ENCODE measurements around the gene ADGRD1. TPM values are rescaled to one million over a fixed set of nuclear protein-coding genes. Genes with fewer than 3 reads are reported as not detected.
"Not testable (repeated sequence)": the region's sequence is repeated elsewhere in the genome, so short reads cannot be mapped to it uniquely, and the experiment has no call there.

ADGRD1 gene
- total RNA-seq, 1 donor from 2014 or later: 4.1 TPM

- no peak for DNase-seq (ENCODE audit: low spot score)
Observed at GRCh38 chr12:130987151-130987931, 33.6 kb downstream of the ADGRD1 start.

GRCh38 chr12:130988261-130988660 is 34.6 kb downstream of the ADGRD1 start:
- no peak for DNase-seq (ENCODE audit: low spot score)

GRCh38 chr12:130988751-130989150 is 35.0 kb downstream of the ADGRD1 start:
- peak; percentile 13 for DNase-seq (ENCODE audit: low spot score)

- DNase-seq (ENCODE audit: low spot score): no peak
Observed at GRCh38 chr12:130989391-130989790, 35.7 kb downstream of the ADGRD1 start.

GRCh38 chr12:130990034-130990433 is 36.3 kb downstream of the ADGRD1 start:
- DNase-seq (ENCODE audit: low spot score): no peak

GRCh38 chr12:130992448-130992847 is 38.7 kb downstream of the ADGRD1 start:
- DNase-seq (ENCODE audit: low spot score): no peak

- no peak for DNase-seq (ENCODE audit: low spot score)
Observed at GRCh38 chr12:130992979-130993538, 39.4 kb downstream of the ADGRD1 start.

GRCh38 chr12:130993759-130994670 is 40.3 kb downstream of the ADGRD1 start:
- DNase-seq (ENCODE audit: low spot score): no peak

- no peak for DNase-seq (ENCODE audit: low spot score)
Observed at GRCh38 chr12:130994821-130995375, 41.2 kb downstream of the ADGRD1 start.

GRCh38 chr12:130995386-130995969 is 41.8 kb downstream of the ADGRD1 start:
- not testable (repeated sequence) for DNase-seq (ENCODE audit: low spot score)

- no peak for DNase-seq (ENCODE audit: low spot score)
Observed at GRCh38 chr12:130998136-130998535, 44.4 kb downstream of the ADGRD1 start.

- DNase-seq (ENCODE audit: low spot score): no peak
Observed at GRCh38 chr12:131000000-131000486, 46.3 kb downstream of the ADGRD1 start.

GRCh38 chr12:131001493-131001892 is 47.8 kb downstream of the ADGRD1 start:
- DNase-seq (ENCODE audit: low spot score): no peak

GRCh38 chr12:131002216-131002631 is 48.5 kb downstream of the ADGRD1 start:
- peak; percentile 30 for DNase-seq (ENCODE audit: low spot score)

- no peak for DNase-seq (ENCODE audit: low spot score)
Observed at GRCh38 chr12:131003036-131003715, 49.5 kb downstream of the ADGRD1 start.

- DNase-seq (ENCODE audit: low spot score): no peak
Observed at GRCh38 chr12:131003716-131004045, 50.0 kb downstream of the ADGRD1 start.

- no peak for DNase-seq (ENCODE audit: low spot score)
Observed at GRCh38 chr12:131004166-131004565, 50.5 kb downstream of the ADGRD1 start.

GRCh38 chr12:131005161-131006035 is 51.7 kb downstream of the ADGRD1 start:
- DNase-seq (ENCODE audit: low spot score): no peak

- DNase-seq (ENCODE audit: low spot score): no peak
Observed at GRCh38 chr12:131006036-131006735, 52.5 kb downstream of the ADGRD1 start.
